Neural crest cell (in vitro differentiated cells): ENCODE measurements around the gene NTN4. TPM values are rescaled to one million over a fixed set of nuclear protein-coding genes. Genes with fewer than 3 reads are reported as not detected.

Experiments used
- DNase-seq: peaks from one replicate; pipeline ENCODE4 v3.0.0; 2021; ENCODE audit warnings: low read depth, mixed read lengths, low spot score
- H3K27ac Mint-ChIP-seq: one replicate; pipeline ENCODE4 v1.8.0; 2021; ENCODE audit warnings: mild to moderate bottlenecking, mixed read lengths; ENCODE audit not compliant: unreplicated experiment
- H3K27me3 Mint-ChIP-seq: 2 replicates; pipeline ENCODE4 v1.8.0; 2021; ENCODE audit warnings: low read depth, mild to moderate bottlenecking, mixed read lengths
- H3K36me3 Mint-ChIP-seq: 2 replicates; pipeline ENCODE4 v1.8.0; 2021; ENCODE audit warnings: low read depth, mild to moderate bottlenecking, mixed read lengths
- H3K4me1 Mint-ChIP-seq: 2 replicates; pipeline ENCODE4 v1.8.0; 2021; ENCODE audit warnings: mixed read lengths
- H3K4me3 Mint-ChIP-seq: one replicate; pipeline ENCODE4 v1.8.0; 2021; ENCODE audit warnings: mild to moderate bottlenecking, mixed read lengths
- H3K9me3 Mint-ChIP-seq: 2 replicates; pipeline ENCODE4 v1.8.0; 2021; ENCODE audit warnings: mixed read lengths
- CTCF ChIP-seq: fragments of 200-600 bp; sonication (generic); conservative IDR thresholded peaks from 2 replicates; pipeline ENCODE4 v1.5.0; 2021; ENCODE audit warnings: antibody characterized with exemption, mild to moderate bottlenecking
- total RNA-seq: library from RNA; stranded (reverse); gene quantifications from 2 replicates; pipeline ENCODE4 v1.2.1, GENCODE V29; 2021

Gene NTN4
- total RNA-seq, 1 donor from 2014 or later: 6.0 TPM

- peaks cover 4% of the 10 kb centered on the region for H3K9me3 Mint-ChIP-seq
- no peaks in the 10 kb centered on the region for H3K4me1 Mint-ChIP-seq
- TF ChIP-seq CTCF: no peak
- no peak for DNase-seq
- H3K36me3 Mint-ChIP-seq: no peaks in the 10 kb centered on the region
- peaks cover 15% of the 10 kb centered on the region for H3K27me3 Mint-ChIP-seq
- H3K4me3 Mint-ChIP-seq: no peak overlapping the region
- no peak overlapping the region for H3K27ac Mint-ChIP-seq
Measured at GRCh38 chr12:95810411-95810810, 19.8 kb upstream of the NTN4 start.

- H3K27ac Mint-ChIP-seq: no peak overlapping the region
- H3K27me3 Mint-ChIP-seq: peaks cover 13% of the 10 kb centered on the region
- no peak overlapping the region for H3K4me3 Mint-ChIP-seq
- peaks cover 4% of the 10 kb centered on the region for H3K9me3 Mint-ChIP-seq
- no peaks in the 10 kb centered on the region for H3K36me3 Mint-ChIP-seq
- no peak for TF ChIP-seq CTCF
- DNase-seq: no peak
- no peaks in the 10 kb centered on the region for H3K4me1 Mint-ChIP-seq
Measured at GRCh38 chr12:95809000-95809680, 18.6 kb upstream of the NTN4 start.

- no peak for DNase-seq
- no peak for TF ChIP-seq CTCF
- H3K9me3 Mint-ChIP-seq: peaks cover 8% of the 10 kb centered on the region
- no peak overlapping the region for H3K4me3 Mint-ChIP-seq
- H3K36me3 Mint-ChIP-seq: no peaks in the 10 kb centered on the region
- peaks cover 13% of the 10 kb centered on the region for H3K27me3 Mint-ChIP-seq
- no peak overlapping the region for H3K27ac Mint-ChIP-seq
- H3K4me1 Mint-ChIP-seq: no peaks in the 10 kb centered on the region
Measured at GRCh38 chr12:95808146-95808545, 17.6 kb upstream of the NTN4 start.

GRCh38 chr12:95805864-95806671 is 15.5 kb upstream of the NTN4 start:
- no peak overlapping the region for H3K4me3 Mint-ChIP-seq
- TF ChIP-seq CTCF: no peak
- peaks cover 3% of the 10 kb centered on the region for H3K27me3 Mint-ChIP-seq
- no peaks in the 10 kb centered on the region for H3K4me1 Mint-ChIP-seq
- H3K36me3 Mint-ChIP-seq: no peaks in the 10 kb centered on the region
- no peak for DNase-seq
- peak overlapping the region; percentile 47 for H3K27ac Mint-ChIP-seq
- peaks cover 8% of the 10 kb centered on the region for H3K9me3 Mint-ChIP-seq

DNA sequence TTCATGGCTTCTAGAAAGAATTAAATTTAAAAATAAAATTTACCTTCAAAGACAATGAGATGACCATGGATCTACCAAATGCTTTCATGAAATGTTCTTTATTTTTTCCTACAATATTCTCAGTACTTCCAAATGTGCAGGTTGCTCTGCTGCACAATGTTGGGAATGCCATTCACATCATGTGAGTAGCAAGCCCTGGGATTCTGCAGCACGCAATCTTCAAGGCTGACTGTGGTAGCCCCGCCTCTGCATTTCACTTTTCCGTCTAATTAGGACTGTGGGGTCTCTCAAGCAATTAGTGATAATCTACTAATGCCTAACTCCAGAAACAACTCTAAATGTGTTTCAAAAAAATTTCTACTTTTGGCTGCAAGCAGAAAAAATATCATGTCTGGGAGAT is 13.7 kb upstream of the NTN4 start:
- H3K27me3 Mint-ChIP-seq: peaks cover 5% of the 10 kb centered on the region
- TF ChIP-seq CTCF: no peak
- H3K4me1 Mint-ChIP-seq: no peaks in the 10 kb centered on the region
- H3K9me3 Mint-ChIP-seq: peaks cover 8% of the 10 kb centered on the region
- no peak overlapping the region for H3K27ac Mint-ChIP-seq
- H3K36me3 Mint-ChIP-seq: no peaks in the 10 kb centered on the region
- DNase-seq: no peak
- no peak overlapping the region for H3K4me3 Mint-ChIP-seq
